Skeletal muscle tissue (tissue), 4 donors: ENCODE results near the gene KIF13A. TPM values are rescaled to one million over a fixed set of nuclear protein-coding genes. Genes with fewer than 3 reads are reported as not detected.

ENCODE experiments used
- H3K27ac ChIP-seq: one replicate; pipeline ENCODE4 v1.7.0; 2013; ENCODE audit warnings: mild to moderate bottlenecking, low read depth, low read length, inconsistent platforms
- H3K27me3 ChIP-seq, 3 donors: one replicate each; pipeline ENCODE4 v1.7.0; 2013; ENCODE audit warnings: low read length in 3 of 3; ENCODE audit not compliant: control insufficient read depth in 3 of 3, insufficient read depth in 3 of 3
- H3K36me3 ChIP-seq, 3 donors: one replicate each; pipeline ENCODE4 v1.7.0; 2013; ENCODE audit warnings: low read length in 3 of 3; ENCODE audit not compliant: control insufficient read depth in 3 of 3, insufficient read depth in 3 of 3
- H3K4me1 ChIP-seq, 3 donors: one replicate each; pipeline ENCODE4 v1.7.0; 2013; ENCODE audit warnings: low read length in 3 of 3, mild to moderate bottlenecking in 3 of 3; ENCODE audit not compliant: control insufficient read depth in 3 of 3, insufficient read depth in 3 of 3
- H3K4me3 ChIP-seq, 3 donors: one replicate each; pipeline ENCODE4 v1.7.0; 2013; ENCODE audit warnings: low read length in 3 of 3
- H3K9ac ChIP-seq, 3 donors: one replicate each; pipeline ENCODE4 v1.7.0; 2013; ENCODE audit warnings: low read length in 3 of 3, mild to moderate bottlenecking in 3 of 3, moderate library complexity in 2 of 3, low read depth in 1 of 3
- H3K9me3 ChIP-seq, 3 donors: one replicate each; pipeline ENCODE4 v1.7.0; 2013; ENCODE audit warnings: low read length in 3 of 3; ENCODE audit not compliant: control insufficient read depth in 3 of 3
- total RNA-seq: library from RNA; depleted of rRNA; stranded (reverse); fragments of >200 nt; gene quantifications from one replicate; pipeline ENCODE4 v1.2.3, GENCODE V29; 2014
- donor health status: Osteomylitis.

KIF13A gene
- total RNA-seq, 1 donor from 2014 or later = 44.9 TPM

GRCh38 chr6:17907406-17908229 is 79.8 kb downstream of the KIF13A start:
- peaks cover 23 to 33% (median 27%) of the 10 kb centered on the region in 3 donors for H3K4me1 ChIP-seq
- H3K9me3 ChIP-seq = no peaks in the 10 kb centered on the region
- peak overlapping the region; percentile 87 for H3K27ac ChIP-seq
- no peak overlapping the region for H3K9ac ChIP-seq
- no peaks in the 10 kb centered on the region for H3K36me3 ChIP-seq
- H3K27me3 ChIP-seq = no peaks in the 10 kb centered on the region
- peak overlapping the region; percentile 3 to 20 (median 16) for H3K4me3 ChIP-seq

DNA sequence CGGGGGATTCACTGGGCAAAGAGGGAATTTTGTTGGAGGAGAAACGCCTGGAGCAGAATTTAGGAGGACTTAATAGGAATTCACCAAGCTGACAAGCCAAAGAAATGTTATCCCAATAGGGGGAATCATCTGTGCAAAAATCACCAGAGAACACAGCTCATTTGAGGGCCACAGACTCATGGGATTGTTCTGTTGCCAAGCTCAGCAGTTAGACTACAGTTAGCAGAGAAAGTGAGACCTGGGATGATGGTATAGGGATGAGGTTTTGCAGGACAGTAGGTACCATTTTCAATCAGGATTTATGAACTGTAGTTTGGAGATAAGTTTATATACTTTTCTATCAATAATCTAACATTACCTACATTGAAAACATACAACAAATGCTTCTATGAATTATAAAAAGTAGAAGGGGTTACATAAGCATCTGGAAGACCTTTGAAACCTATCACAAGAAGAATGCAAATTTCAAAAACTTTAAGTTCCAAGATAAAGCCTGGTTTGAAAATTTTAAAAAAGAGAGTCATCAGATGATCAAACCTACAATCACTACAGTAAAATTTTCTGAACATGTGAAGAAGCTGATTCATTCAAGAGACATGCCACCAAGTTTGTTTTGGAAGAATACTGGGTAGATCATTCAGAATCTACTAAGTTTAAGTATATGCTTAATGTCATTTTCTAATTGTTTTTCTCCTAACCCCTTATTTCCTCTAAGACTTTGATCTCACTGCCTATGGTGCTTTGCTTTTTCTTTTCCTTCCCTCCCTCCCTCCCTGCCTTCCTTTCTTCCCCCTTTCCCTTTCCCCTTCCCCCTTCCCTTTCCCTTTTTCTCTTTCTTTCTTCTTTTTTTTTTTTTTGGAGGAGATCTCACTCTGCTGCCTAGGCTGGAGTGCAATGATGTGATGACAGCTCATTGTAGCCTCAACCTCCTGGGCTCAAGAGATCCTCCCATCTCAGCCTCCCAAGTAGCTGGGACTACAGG is 81.5 kb downstream of the KIF13A start:
- Histone ChIP-seq H3K36me3 (no peaks in the 10 kb centered on the region), H3K9me3 (no peaks in the 10 kb centered on the region), H3K4me3 (no peak overlapping the region), H3K9ac (no peak overlapping the region), H3K27me3 (no peaks in the 10 kb centered on the region), H3K27ac (peak overlapping the region; percentile 87), H3K4me1 (peaks cover 22 to 40% (median 27%) of the 10 kb centered on the region in 3 donors)

DNA sequence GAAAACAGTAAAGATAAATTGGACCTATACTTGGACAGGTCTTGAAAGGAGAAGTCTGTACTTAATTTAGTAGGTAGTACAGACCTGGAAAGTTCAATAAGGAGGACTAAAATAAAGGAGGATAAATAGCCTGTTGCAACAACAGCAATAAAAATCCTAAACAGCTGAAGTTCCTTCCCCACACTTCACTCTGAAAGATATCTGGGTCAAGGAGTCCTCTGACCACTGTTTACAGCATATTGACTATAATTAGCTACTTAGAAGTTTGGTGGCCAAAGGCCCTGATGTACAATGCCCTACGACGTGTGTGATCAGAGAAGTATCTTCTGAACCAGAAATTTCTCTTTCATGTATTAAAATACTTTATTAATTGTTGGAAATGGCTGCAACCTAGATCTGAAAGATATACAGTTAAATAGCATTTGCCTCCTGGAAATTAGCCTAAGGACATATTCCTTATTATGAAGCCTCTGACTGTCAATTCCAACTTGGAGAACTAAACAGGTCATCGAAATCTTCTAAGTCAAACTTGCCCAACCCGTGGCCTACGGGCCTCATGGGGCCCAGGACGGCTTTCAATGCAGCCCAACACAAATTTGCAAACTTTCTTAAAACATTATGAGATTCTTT is 82.8 kb downstream of the KIF13A start:
- Histone ChIP-seq H3K4me1 (peaks cover 16 to 35% (median 24%) of the 10 kb centered on the region in 3 donors), H3K27ac (peak overlapping the region; percentile 87), H3K36me3 (no peaks in the 10 kb centered on the region), H3K9me3 (no peaks in the 10 kb centered on the region), H3K4me3 (no peak overlapping the region), H3K9ac (peak overlapping the region in 1 of 3 donors; percentile 11), H3K27me3 (no peaks in the 10 kb centered on the region)

GRCh38 chr6:17902974-17903373 is 84.5 kb downstream of the KIF13A start:
- Histone ChIP-seq H3K9ac (no peak overlapping the region), H3K4me3 (no peak overlapping the region), H3K27ac (peak overlapping the region; percentile 87), H3K36me3 (no peaks in the 10 kb centered on the region), H3K9me3 (no peaks in the 10 kb centered on the region), H3K27me3 (no peaks in the 10 kb centered on the region), H3K4me1 (peaks cover 13 to 27% (median 24%) of the 10 kb centered on the region in 3 donors)

- H3K36me3 ChIP-seq = peaks cover 0 to 8% (median 3%) of the 10 kb centered on the region in 3 donors
- no peak overlapping the region for H3K9ac ChIP-seq
- H3K27me3 ChIP-seq = no peaks in the 10 kb centered on the region
- H3K9me3 ChIP-seq = no peaks in the 10 kb centered on the region
- no peak overlapping the region for H3K27ac ChIP-seq
- no peak overlapping the region for H3K4me3 ChIP-seq
- peaks cover 3 to 13% (median 10%) of the 10 kb centered on the region in 3 donors for H3K4me1 ChIP-seq
Measured at GRCh38 chr6:17901493-17901892, 85.9 kb downstream of the KIF13A start.

GRCh38 chr6:17900011-17900410 is 87.4 kb downstream of the KIF13A start:
- H3K4me3 ChIP-seq = no peak overlapping the region
- peaks cover 0 to 14% (median 12%) of the 10 kb centered on the region in 3 donors for H3K36me3 ChIP-seq
- H3K27ac ChIP-seq = no peak overlapping the region
- no peak overlapping the region for H3K9ac ChIP-seq
- peaks cover 3 to 12% (median 9%) of the 10 kb centered on the region in 3 donors for H3K4me1 ChIP-seq
- H3K9me3 ChIP-seq = peaks cover 0 to 5% (median 5%) of the 10 kb centered on the region in 3 donors
- no peaks in the 10 kb centered on the region for H3K27me3 ChIP-seq

- H3K27ac ChIP-seq = no peak overlapping the region
- H3K4me1 ChIP-seq = peaks cover 3 to 8% (median 6%) of the 10 kb centered on the region in 3 donors
- no peaks in the 10 kb centered on the region for H3K27me3 ChIP-seq
- peaks cover 0 to 9% (median 7%) of the 10 kb centered on the region in 3 donors for H3K9me3 ChIP-seq
- H3K4me3 ChIP-seq = no peak overlapping the region
- no peak overlapping the region for H3K9ac ChIP-seq
- H3K36me3 ChIP-seq = peaks cover 0 to 19% (median 16%) of the 10 kb centered on the region in 3 donors
Measured at GRCh38 chr6:17899491-17899890, 87.9 kb downstream of the KIF13A start.

- H3K4me3 ChIP-seq = no peak overlapping the region
- peaks cover 0 to 9% (median 7%) of the 10 kb centered on the region in 3 donors for H3K9me3 ChIP-seq
- peaks cover 0 to 21% (median 19%) of the 10 kb centered on the region in 3 donors for H3K36me3 ChIP-seq
- H3K4me1 ChIP-seq = peaks cover 3 to 7% (median 4%) of the 10 kb centered on the region in 3 donors
- no peaks in the 10 kb centered on the region for H3K27me3 ChIP-seq
- H3K9ac ChIP-seq = no peak overlapping the region
- no peak overlapping the region for H3K27ac ChIP-seq
Measured at GRCh38 chr6:17897681-17898080, 89.8 kb downstream of the KIF13A start.

DNA sequence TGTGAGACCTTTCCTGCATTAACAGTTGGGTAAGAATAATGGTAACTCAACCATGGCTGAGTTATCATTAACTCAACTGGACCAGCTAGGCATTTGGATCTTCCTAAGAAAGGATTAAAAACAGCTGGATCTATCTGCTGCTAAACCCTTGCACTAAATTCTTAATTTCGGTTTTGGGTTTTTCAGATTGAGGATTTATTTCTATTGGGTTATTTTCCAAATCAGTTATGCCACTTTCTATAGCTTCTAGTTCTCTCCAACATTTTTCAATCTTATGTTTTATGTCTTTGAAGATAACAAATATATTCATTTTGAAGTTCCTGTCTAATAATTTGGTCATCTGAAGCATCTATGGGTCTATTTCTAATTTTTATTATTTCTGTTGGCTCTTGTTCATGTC is 92.5 kb downstream of the KIF13A start:
- no peak overlapping the region for H3K4me3 ChIP-seq
- peaks cover 0 to 9% (median 7%) of the 10 kb centered on the region in 3 donors for H3K9me3 ChIP-seq
- peaks cover 0 to 21% (median 19%) of the 10 kb centered on the region in 3 donors for H3K36me3 ChIP-seq
- peaks cover 0 to 5% (median 0%) of the 10 kb centered on the region in 3 donors for H3K4me1 ChIP-seq
- no peak overlapping the region for H3K9ac ChIP-seq
- no peaks in the 10 kb centered on the region for H3K27me3 ChIP-seq
- no peak overlapping the region for H3K27ac ChIP-seq
